Vagina (tissue), 2 donors: ENCODE measurements around the gene CHST11.

Experiments used
- POLR2A ChIP-seq, 2 donors: fragments of 450-650 bp; IDR thresholded peaks; one replicate each; pipeline ENCODE4 v1.6.1; 2017; ENCODE audit warnings: antibody characterized with exemption in 2 of 2, mild to moderate bottlenecking in 2 of 2, moderate library complexity in 2 of 2
- POLR2AphosphoS5 ChIP-seq, 2 donors: sonication (generic); formaldehyde crosslinking; IDR thresholded peaks; one replicate each; pipeline ENCODE4 v1.9.0; 2017; ENCODE audit warnings: antibody characterized with exemption in 2 of 2, mild to moderate bottlenecking in 2 of 2, low read depth in 1 of 2; ENCODE audit not compliant: insufficient read depth in 1 of 2
- TF ChIP-seq, protein P1 (sequence below), 3 experiments: fragments of 450-650 bp in 2 of 3; fragments of 200-600 bp in 1 of 3; sonication (generic) in 1 of 3; IDR thresholded peaks; one replicate each; pipeline ENCODE4 v1.5.1; 2017 to 2019; ENCODE audit warnings: antibody characterized with exemption in 3 of 3, mild to moderate bottlenecking in 2 of 3, moderate library complexity in 2 of 3

DNA sequence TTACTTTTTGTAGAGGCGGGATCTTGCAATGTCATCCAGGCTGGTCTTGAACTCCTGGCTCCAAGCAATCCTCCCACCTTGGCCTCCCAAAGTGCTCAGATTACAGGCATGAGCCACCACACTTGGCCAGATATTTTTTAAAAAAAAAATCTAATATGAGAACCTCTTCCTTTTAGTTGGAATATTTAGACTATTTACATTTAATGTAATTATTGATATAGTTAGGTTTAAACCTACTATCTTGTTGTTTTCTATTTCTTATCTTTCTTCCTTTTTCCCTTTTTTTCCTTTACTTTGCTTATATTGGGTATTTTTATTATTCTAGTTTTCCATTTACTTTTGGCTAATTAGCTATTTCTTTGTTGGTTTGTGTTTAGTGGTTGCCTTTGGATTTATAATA is 315.6 kb downstream of the CHST11 start:
- TF ChIP-seq POLR2A (IDR thresholded peaks at IDR 0.05) (no peak), POLR2AphosphoS5 (IDR thresholded peaks at IDR 0.05; ENCODE audit: insufficient read depth in 1 of 2, low read depth in 1 of 2) (no peak)
- TF ChIP-seq, protein P1, sequence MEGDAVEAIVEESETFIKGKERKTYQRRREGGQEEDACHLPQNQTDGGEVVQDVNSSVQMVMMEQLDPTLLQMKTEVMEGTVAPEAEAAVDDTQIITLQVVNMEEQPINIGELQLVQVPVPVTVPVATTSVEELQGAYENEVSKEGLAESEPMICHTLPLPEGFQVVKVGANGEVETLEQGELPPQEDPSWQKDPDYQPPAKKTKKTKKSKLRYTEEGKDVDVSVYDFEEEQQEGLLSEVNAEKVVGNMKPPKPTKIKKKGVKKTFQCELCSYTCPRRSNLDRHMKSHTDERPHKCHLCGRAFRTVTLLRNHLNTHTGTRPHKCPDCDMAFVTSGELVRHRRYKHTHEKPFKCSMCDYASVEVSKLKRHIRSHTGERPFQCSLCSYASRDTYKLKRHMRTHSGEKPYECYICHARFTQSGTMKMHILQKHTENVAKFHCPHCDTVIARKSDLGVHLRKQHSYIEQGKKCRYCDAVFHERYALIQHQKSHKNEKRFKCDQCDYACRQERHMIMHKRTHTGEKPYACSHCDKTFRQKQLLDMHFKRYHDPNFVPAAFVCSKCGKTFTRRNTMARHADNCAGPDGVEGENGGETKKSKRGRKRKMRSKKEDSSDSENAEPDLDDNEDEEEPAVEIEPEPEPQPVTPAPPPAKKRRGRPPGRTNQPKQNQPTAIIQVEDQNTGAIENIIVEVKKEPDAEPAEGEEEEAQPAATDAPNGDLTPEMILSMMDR (IDR thresholded peaks at IDR 0.05), result no peak
